Ovary (tissue), 9 donors: ENCODE results near the gene CATSPERE. TPM values are rescaled to one million over a fixed set of nuclear protein-coding genes. Genes with fewer than 3 reads are reported as not detected.
"Not testable (repeated sequence)": the region's sequence is repeated elsewhere in the genome, so short reads cannot be mapped to it uniquely, and the experiment has no call there.

Source experiments
- DNase-seq, 5 donors: peaks; one replicate each; pipeline ENCODE4 v3.0.0-alpha.2; 2019 to 2020
- H3K27ac ChIP-seq, 2 donors: fragments of 200-600 bp; one replicate each; pipeline versions ENCODE4 v1.5.1 to v1.8.0; 2019 to 2022
- H3K27me3 ChIP-seq: fragments of 200-600 bp; one replicate; pipeline ENCODE4 v1.8.0; 2022
- H3K36me3 ChIP-seq: fragments of 200-600 bp; sonication (generic); one replicate; pipeline ENCODE4 v1.5.1; 2019
- H3K4me1 ChIP-seq: one replicate; pipeline ENCODE4 v1.8.1; 2013; ENCODE audit warnings: mild to moderate bottlenecking, moderate library complexity; ENCODE audit not compliant: insufficient read depth
- H3K4me3 ChIP-seq: fragments of 200-600 bp; sonication (generic); one replicate; pipeline ENCODE4 v1.5.1; 2017
- H3K9me3 ChIP-seq, 2 donors: fragments of 200-600 bp in 1 of 2; sonication (generic) in 1 of 2; one replicate each; pipeline versions ENCODE4 v1.5.1 to v1.8.1; 2013 to 2019; ENCODE audit warnings: mild to moderate bottlenecking in 1 of 2, moderate library complexity in 1 of 2
- EP300 ChIP-seq: sonication (generic); formaldehyde crosslinking; IDR thresholded peaks from one replicate; pipeline ENCODE4 v1.6.1; 2017; ENCODE audit warnings: antibody characterized with exemption
- POLR2A ChIP-seq: fragments of 450-650 bp; IDR thresholded peaks from one replicate; pipeline ENCODE4 v1.6.1; 2017; ENCODE audit warnings: antibody characterized with exemption, mild to moderate bottlenecking, moderate library complexity
- WGBS, 3 donors: extraction: QIAGEN DNeasy Blood & Tissue Kit in 1 of 3; methylation state at CpG; one replicate each; pipeline versions ENCODE4 v1.1.5 to v1.1.7; 2013 to 2017; 5-methylcytosine and 5-hydroxymethylcytosine counted together
- intact Hi-C, 4 donors: fragments of 100-400 bp; cut with DNase I; formaldehyde crosslinking; loops; one replicate each; pipeline versions ENCODE4 v1.11.0 to v1.15.1; 2022 to 2023
- polyA plus RNA-seq, 2 donors: library from polyadenylated mRNA; stranded (reverse); fragments of 200-250 nt in 1 of 2; fragments of 350-450 nt in 1 of 2; fragmentation: Illumina TruSeq in 1 of 2; extraction: RNeasy Lipid Tissue Mini Kit (QIAGEN cat#74804) in 1 of 2; gene quantifications; one replicate each; pipeline ENCODE4 v1.2.3, GENCODE V29; 2013 to 2014
- total RNA-seq, 7 donors: library from RNA; depleted of rRNA in 2 of 7; stranded (reverse); fragments of >200 nt in 2 of 7; fragmentation: NEBNext Ultra II Directional in 3 of 7; extraction: Animal tissue kit (Norgen Biotek cat#: 25700) in 3 of 7; gene quantifications; one replicate each; pipeline versions ENCODE4 v1.1.0 to v1.2.4, GENCODE V29; 2016 to 2023
- TF ChIP-seq, protein P1 (sequence below), 3 donors: fragments of 450-650 bp in 2 of 3; fragments of 200-600 bp in 1 of 3; IDR thresholded peaks; one replicate each; pipeline versions ENCODE4 v1.5.1 to v1.8.0; 2016 to 2022; ENCODE audit warnings: antibody characterized with exemption in 3 of 3, mild to moderate bottlenecking in 1 of 3
- donor health status: DM: no; HTN: no; CAD: no; lungs with moderate emphysema.
- donor health status: DM: no; HTN: no; CAD: no.
- donor health status: Bipolar disorder and iron deficiency.
- donor health status: DM: yes; HTN: yes; CAD: no.
- donor health status: DM: no; HTN: no; CAD: no.
- donor health status: DM: yes; HTN: yes; CAD: no.

CATSPERE gene
- total and polyA plus RNA-seq, 9 donors = 0.70 to 3.2 (median 2.1) TPM

GRCh38 chr1:244659694-244660093 lies 198.6 kb downstream of the CATSPERE start:
- no peak for TF ChIP-seq POLR2A
- no peak for TF ChIP-seq EP300
- TF ChIP-seq, protein P1, sequence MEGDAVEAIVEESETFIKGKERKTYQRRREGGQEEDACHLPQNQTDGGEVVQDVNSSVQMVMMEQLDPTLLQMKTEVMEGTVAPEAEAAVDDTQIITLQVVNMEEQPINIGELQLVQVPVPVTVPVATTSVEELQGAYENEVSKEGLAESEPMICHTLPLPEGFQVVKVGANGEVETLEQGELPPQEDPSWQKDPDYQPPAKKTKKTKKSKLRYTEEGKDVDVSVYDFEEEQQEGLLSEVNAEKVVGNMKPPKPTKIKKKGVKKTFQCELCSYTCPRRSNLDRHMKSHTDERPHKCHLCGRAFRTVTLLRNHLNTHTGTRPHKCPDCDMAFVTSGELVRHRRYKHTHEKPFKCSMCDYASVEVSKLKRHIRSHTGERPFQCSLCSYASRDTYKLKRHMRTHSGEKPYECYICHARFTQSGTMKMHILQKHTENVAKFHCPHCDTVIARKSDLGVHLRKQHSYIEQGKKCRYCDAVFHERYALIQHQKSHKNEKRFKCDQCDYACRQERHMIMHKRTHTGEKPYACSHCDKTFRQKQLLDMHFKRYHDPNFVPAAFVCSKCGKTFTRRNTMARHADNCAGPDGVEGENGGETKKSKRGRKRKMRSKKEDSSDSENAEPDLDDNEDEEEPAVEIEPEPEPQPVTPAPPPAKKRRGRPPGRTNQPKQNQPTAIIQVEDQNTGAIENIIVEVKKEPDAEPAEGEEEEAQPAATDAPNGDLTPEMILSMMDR (IDR thresholded peaks at IDR 0.05) = no peak
- Histone ChIP-seq H3K4me3 (no peak overlapping the region), H3K36me3 (no peaks in the 10 kb centered on the region), H3K4me1 (peaks cover 3% of the 10 kb centered on the region), H3K9me3 (no peaks in the 10 kb centered on the region), H3K27ac (no peak overlapping the region), H3K27me3 (no peaks in the 10 kb centered on the region)
- DNase-seq = no peak
- intact Hi-C loops = loop anchor here in 1 of 4 donors (10.0 kb wide), 1 partner anchor 205 kb away; the partner anchor contains the start of gene HNRNPU
- 76 to 84% (median 78%) methylated on average over 3 of the region's 3 CpGs for WGBS, 3 donors

DNA sequence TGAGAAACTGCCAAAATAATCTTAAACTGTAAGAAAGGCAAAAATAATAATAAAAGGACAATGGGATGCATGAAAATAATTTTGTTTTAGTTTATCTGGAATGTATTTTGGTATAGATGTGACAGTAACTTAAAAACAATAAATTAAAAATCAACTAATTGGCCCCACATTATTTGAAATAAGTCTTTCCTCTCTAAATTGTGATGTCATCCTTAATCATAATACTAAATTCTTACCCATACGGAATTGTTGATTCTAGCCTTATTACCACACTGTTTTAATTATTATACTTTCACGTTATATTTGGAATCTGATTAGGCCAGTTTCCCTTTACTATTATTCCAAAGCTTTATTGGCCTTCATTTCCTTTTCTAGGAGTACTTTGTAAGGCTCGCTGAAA lies 199.5 kb downstream of the CATSPERE start:
- Histone ChIP-seq H3K27me3 (no peaks in the 10 kb centered on the region), H3K9me3 (no peaks in the 10 kb centered on the region), H3K27ac (no peak overlapping the region), H3K4me1 (peaks cover 1% of the 10 kb centered on the region), H3K36me3 (no peaks in the 10 kb centered on the region), H3K4me3 (no peak overlapping the region)
- 76 to 96% (median 94%) methylated on average over 3 of the region's 3 CpGs for WGBS, 3 donors
- intact Hi-C loops = no loop called here
- DNase-seq = no peak
- TF ChIP-seq POLR2A = no peak
- TF ChIP-seq EP300 = no peak
- TF ChIP-seq, protein P1 (IDR thresholded peaks at IDR 0.05) = no peak

DNA sequence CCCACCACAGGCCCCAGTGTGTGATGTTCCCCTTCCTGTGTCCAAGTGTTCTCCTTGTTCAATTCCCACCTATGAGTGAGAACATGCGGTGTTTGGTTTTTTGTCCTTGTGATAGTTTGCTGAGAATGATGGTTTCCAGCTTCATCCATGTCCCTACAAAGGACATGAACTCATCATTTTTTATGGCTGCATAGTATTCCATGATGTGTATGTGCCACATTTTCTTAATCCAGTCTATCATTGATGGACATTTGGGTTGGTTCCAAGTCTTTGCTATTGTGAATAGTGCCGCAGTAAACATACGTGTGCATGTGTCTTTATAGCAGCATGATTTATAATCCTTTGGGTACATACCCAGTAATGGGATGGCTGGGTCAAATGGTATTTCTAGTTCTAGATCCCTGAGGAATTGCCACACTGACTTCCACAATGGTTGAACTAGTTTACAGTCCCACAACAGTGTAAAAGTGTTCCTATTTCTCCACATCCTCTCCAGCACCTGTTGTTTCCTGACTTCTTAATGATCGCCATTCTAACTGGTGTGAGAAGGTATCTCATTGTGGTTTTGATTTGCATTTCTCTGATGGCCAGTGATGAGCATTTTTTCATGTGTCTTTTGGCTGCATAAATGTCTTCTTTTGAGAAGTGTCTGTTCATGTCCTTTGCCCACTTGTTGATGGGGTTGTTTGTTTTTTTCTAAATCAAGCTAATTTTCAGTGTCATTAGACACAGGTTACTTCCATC lies 200.7 kb downstream of the CATSPERE start:
- H3K27me3 ChIP-seq, H3K27ac ChIP-seq, H3K36me3 ChIP-seq, H3K4me1 ChIP-seq, DNase-seq, intact Hi-C loops, H3K9me3 ChIP-seq, H3K4me3 ChIP-seq: not testable (repeated sequence)
- 97 to 99% (median 98%) methylated on average over 2 to 3 of the region's 4 CpGs for WGBS, 3 donors

DNA sequence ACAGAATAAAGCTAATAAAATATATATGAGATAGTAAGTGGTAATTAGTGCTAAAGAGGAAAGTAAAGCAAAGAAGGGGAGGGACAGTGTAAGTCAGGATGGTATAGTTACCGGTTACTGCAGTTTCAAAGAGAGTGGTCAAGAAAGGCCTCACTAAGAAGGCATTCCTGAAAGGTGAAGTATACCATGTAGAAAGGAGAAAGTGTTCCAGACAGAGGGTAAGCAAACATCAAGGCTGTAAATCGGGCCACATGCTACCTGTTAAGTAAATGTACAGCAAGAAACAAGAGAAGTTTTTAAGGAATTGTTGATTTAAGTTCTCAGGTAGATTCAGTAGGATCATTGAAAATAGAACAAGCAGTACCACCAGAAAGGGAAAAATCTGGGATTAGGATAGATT lies 201.5 kb downstream of the CATSPERE start:
- H3K4me1 ChIP-seq = peaks cover 1% of the 10 kb centered on the region
- DNase-seq = no peak
- TF ChIP-seq POLR2A (no peak), EP300 (no peak)
- TF ChIP-seq, protein P1 (IDR thresholded peaks at IDR 0.05) = no peak
- no peak overlapping the region for H3K4me3 ChIP-seq
- no peak overlapping the region for H3K27ac ChIP-seq
- H3K36me3 ChIP-seq = no peaks in the 10 kb centered on the region
- H3K9me3 ChIP-seq = no peaks in the 10 kb centered on the region
- WGBS, 3 donors = 74 to 87% (median 85%) methylated on average over 2 of the region's 2 CpGs
- intact Hi-C loops = no loop called here
- H3K27me3 ChIP-seq = no peaks in the 10 kb centered on the region

GRCh38 chr1:244664353-244664752 lies 203.3 kb downstream of the CATSPERE start:
- Histone ChIP-seq H3K4me3 (no peak overlapping the region), H3K36me3 (no peaks in the 10 kb centered on the region), H3K9me3 (no peaks in the 10 kb centered on the region), H3K27ac (no peak overlapping the region), H3K27me3 (no peaks in the 10 kb centered on the region), H3K4me1 (peaks cover 1% of the 10 kb centered on the region)
- intact Hi-C loops = no loop called here
- TF ChIP-seq, protein P1 (IDR thresholded peaks at IDR 0.05) = no peak
- no peak for TF ChIP-seq EP300
- TF ChIP-seq POLR2A = no peak
- WGBS, 3 donors = 34 to 54% (median 50%) methylated on average over 3 of the region's 3 CpGs
- no peak for DNase-seq
